NCI-H1694 (cell line): ENCODE measurements around the gene TMPRSS13.

Source experiments
- DNase-seq: peaks from one replicate; lab custom pipeline; 2025; lab: John Stamatoyannopoulos, UW

TMPRSS13 gene

GRCh38 chr11:117855186-117855845 is 73.9 kb downstream of the TMPRSS13 start:
- no peak for DNase-seq

DNA sequence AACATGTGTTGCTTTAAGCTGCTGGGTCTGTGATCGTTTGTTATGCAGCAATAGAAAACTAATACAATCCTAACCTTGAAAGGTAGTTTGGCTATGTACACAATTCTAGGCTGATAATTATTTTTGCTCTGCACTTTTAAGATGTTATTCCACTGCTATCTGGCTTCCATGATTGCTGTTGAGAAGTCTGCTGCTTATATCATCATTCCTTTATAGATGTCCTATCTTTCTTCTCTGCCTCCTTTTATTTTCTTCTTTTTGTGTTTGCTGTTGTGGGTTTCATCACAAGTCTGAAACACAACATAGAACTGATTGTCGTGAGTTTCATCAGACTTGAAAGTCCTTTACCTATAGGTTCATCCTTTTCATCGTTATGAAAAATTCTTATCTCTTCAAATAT is 76.9 kb downstream of the TMPRSS13 start:
- DNase-seq, result no peak

DNA sequence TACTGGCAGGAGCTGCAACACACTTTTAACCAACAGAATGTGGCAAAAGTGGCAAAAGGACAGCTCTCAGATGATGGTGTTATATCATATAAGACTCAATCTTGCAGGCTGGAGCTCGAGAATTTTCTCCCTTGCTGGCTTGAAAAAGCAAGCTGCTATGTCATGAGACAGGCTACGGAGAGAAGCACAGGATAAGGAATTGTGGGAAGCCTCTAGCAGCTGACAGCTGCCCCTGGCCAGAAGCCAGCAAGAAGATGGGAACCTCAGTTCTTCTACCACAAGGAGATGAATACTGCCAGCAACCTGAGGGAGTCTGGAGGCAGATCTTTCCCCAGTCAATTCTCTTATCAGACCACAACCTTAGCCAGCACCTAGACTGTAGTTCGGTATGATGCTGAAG is 77.3 kb downstream of the TMPRSS13 start:
- DNase-seq, result no peak

DNA sequence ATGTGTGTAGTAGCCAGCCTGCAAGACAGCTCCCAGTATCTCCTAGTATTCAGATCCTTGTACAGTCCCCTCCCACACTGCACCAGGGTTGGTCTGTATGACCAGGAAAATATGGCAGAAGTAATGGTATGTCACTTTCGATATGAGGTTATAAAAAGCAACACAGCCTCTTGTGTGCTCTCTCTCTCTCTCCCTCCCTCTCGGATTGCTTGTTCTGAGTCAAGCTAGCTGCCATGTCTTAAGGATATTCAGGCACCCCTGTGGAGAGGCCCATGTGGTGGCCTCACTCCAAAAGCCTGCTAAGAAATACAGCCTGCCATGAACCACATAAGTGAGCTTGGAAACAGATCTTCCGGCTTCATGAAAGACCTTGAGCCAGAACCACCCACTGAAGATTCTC is 78.1 kb downstream of the TMPRSS13 start:
- no peak for DNase-seq
